NK-92 treated with Interleukin-12 subunit alpha and Interleukin-12 subunit beta, amount 100 ng/mL, for 24 hours (cell line): ENCODE measurements around the gene SHE.
A peak's percentile ranks its signal among the peaks of the same experiment; 100 is the strongest.

ENCODE experiments used
- DNase-seq: peaks from one replicate; lab custom pipeline; 2025; lab: John Stamatoyannopoulos, UW

The SHE gene

GRCh38 chr1:154446789-154447188 is 55.4 kb downstream of the SHE start:
- DNase-seq = no peak

DNA sequence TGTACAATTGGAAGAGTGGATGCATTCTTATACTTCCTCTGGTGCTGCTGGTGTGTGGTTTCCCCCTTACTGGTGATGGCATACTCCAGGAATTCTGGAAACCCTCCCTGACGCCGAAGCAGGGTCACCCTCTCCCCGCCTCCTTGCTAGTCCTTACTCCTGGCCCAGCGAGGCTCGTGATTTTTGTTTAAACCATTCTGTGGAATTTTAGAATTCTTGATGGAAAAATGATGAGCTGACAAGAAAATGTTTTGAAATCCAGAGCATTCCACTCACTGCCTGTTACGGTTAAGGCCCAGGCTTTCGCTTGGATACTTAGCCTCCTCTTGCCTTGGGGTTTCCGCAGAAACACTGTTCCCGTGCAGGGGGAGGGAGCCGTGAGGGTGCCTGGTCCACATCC is 55.9 kb downstream of the SHE start:
- DNase-seq = no peak

DNA sequence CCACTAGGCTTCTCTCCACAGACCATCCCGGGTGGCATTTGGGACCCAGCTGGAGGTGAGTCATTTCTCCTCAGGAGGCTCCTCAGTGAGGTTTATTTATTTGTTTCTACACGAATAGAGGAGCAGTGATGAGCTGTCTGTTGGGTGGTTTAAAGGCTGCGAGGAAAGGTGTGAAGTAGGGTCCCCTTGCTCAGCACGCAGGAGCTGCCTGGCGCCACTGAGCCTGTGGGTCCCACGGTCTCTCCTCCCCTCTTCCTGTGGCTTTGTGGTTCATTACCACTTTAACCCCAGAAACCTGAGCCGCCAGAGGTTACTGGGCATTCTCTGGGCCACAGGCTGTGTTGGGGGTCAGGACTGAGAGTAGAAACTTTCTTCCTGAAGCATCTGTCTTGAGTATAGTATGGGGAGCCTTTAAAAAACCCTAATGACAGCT is 57.2 kb downstream of the SHE start:
- peak; percentile 80 for DNase-seq

GRCh38 chr1:154443274-154444013 is 58.8 kb downstream of the SHE start:
- no peak for DNase-seq

DNA sequence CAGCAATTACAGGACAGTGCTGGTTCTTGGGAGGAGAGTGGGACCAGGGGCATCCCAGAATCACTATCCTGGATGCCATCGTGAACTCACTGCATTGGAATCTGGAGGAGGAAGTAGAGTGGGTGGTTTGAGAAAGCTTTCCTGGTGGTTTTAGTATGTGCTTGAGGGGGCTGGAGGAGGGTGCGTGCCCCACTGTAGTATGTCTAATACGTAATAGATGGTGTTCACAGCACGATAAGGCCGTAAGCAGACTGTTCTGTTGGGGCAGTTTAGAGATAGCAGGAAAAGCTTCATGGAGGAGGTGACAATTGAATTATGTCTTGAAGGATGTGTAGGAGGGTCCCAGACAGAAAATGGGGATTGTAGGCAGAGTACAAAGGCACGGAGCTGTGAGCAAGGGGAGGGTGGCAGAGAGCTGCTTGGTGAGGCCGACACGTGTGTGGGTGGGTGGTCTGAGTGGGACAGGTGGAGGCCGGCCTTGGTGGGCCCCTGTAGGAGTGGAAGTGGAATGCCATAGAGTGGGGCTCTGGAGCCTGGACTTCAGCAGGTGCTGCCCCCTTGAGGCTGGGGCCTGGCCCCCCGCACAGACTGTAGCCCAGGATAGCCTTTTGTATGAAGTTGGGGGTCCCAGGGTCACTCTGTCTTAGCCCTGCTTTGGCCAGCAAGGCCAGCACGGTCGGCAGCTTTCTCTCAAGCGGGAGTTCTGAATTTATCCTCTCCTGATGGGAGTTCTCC is 60.0 kb downstream of the SHE start:
- DNase-seq = no peak

DNA sequence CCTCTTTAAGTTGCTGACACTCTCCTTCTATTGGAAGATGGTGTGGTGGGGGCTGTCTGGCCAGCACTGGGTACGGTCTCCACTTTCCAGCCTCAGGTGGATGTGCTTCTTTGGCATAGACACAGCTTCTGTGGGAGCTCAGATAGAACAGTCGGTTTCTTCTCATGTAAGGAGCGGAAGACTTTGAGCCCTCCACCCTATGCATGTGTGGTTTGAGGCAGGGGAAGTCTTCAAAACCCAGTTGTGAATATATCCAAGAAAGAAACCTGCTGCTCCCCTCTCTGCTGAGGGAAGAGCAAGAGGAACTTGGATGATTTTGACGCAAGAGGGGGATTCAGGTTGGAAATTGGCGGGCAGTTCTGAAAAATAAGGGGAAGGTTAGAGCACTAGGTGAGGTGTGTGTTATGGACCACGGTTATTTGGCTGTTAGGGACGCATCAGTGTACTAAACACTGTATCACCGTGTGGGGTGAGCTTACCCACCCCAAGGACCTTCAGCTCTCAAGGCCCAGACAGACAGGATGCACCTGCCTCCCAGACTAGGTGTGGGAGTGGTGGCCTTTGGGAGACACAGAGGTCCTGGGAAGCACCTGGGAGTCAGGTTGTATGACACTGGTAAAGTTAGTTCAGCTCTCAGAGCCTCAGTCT is 60.8 kb downstream of the SHE start:
- no peak for DNase-seq

DNA sequence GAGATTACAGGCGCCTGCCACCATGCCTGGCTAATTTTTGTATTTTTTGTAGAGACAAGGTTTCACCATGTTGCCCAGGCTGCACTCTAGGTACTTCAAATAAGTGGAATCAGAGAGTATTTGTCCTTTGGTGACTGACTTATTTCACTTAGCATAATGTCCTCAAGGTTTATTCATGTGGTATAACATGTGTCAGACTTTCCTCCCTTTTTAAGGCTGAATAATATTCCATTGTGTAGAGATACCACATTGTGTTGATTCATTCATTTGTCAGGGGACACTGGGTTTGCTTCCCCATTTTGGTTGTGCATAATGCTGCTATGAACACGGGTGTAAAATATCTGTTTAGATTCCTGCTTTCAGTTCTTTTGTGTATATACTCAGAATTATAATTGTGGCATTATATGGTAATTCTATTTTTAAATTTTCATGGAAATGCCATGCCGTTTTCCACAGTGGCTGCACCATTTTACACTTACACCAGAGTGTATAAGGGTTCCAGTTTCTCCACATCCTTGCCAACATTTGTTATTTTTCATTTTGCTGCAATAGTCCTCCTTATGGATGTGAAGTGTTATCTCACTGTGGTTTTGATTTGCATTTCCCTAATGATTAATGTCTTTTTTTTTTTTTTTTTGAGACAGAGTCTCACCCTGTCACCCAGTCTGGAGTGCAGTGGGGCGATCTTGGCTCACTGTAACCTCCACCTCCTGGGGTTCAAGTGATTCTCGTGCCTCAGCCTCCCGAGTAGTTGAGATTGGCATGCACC is 62.0 kb downstream of the SHE start:
- no peak for DNase-seq

- no peak for DNase-seq
These were observed 65.8 kb downstream of the SHE start for GRCh38 chr1:154436433-154436832.

- DNase-seq = no peak
These were observed 66.5 kb downstream of the SHE start for GRCh38 chr1:154435599-154436200.

DNA sequence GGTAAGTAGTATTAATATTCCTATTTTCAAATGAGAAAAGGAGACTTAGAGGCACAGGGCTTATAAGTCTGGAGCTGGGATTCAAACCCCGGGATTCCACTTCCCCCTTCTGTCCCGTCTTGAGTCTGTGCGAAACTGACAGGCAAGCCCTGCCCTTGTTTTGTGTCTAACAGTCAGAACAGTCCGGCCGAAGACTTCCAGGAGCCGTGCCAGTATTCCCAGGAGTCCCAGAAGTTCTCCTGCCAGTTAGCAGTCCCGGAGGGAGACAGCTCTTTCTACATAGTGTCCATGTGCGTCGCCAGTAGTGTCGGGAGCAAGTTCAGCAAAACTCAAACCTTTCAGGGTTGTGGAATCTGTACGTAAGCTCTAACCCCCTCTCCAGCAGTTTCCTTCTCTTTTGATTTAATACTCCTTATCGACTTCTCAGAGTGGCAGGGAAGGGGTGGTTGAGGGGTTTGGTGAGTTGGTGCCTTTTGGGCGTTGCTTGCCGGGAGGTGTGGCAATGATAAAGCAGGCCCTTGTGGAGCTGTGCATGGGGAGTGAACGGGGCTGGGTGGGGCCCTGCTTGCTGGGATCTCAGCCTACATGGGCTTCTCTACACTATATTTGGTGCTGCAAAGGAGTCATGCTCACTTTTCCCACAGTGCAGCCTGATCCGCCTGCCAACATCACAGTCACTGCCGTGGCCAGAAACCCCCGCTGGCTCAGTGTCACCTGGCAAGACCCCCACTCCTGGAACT is 67.7 kb downstream of the SHE start:
- DNase-seq = no peak

GRCh38 chr1:154433161-154433764 is 68.9 kb downstream of the SHE start:
- peak; percentile 43 for DNase-seq

DNA sequence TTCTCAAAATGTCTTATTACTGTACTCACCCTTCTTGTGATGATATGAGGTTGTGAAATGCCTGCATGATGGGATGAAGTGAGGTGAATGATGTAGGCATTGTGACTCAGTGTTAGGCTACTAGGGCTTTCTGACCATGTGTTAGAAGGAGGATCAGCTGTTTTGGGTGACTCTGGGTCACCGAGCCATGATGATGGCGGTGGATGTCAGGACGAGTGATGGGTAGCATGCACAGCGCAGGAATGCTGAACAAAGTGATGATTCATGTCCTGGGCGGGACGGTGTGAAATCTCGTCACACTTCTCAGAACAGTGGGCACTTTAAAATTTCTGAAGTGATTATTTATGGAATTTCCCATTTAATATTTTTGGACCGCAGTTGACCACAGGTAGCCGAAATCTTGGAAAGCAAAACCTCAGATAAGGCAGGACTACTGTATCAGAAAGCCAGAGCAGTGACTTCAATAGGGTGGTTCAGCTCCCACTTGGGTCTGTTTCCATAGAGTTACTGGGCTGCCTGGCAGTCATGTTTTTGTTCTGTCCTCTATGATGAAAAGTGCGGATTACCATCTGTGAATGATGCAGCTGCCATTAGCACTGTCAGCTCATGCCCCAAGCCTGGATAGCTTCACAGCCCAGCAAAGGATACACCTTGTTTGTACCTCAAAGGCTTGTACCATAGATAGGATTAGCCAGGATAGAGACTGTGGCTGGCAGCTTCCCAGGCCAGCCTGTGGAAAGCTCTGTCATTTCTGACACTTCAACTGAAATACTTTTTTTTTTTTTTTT is 70.4 kb downstream of the SHE start:
- DNase-seq = peak; percentile 74

GRCh38 chr1:154430903-154431302 is 71.3 kb downstream of the SHE start:
- DNase-seq = no peak

DNA sequence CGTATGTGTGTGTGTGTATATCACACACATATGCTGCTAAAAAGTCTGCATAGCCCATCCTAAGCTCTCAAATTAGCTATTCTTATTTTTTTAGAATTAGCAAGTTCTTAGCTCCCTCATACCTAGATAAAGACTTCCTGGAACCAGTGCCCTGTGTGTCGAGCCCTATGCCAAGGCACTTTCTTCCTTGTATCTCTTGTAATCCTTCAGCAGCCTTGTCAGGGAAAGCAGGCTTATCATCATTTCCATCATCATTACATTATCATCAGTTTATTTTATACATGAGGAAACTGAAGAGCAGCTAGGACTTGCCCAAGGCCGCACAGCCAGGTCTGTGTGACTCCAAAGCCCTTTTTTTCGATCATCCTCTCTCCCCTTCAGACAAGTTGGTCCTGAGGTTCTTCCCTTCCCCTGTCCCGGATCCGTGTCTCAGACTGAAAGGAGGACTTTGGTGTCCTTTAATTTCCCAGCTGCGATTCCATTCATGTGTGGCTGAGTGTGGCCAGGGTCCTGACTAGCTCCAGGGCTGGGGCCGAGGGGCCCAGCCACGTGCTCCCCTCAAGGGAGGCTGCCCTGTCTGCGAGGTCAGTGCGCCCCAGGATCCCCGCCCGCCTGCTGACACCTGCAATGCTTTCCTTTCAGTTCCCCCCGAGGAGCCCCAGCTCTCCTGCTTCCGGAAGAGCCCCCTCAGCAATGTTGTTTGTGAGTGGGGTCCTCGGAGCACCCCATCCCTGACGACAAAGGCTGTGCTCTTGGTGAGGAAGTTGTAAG is 72.2 kb downstream of the SHE start:
- no peak for DNase-seq
